Ascending aorta (tissue), 2 donors: ENCODE results near the gene SIK1. TPM values are rescaled to one million over a fixed set of nuclear protein-coding genes. Genes with fewer than 3 reads are reported as not detected.
"Not testable (repeated sequence)": the region's sequence is repeated elsewhere in the genome, so short reads cannot be mapped to it uniquely, and the experiment has no call there.

ENCODE experiments used
- DNase-seq, 2 donors: peaks; one replicate each; pipeline ENCODE4 v3.0.0-alpha.2; 2019; ENCODE audit warnings: low spot score in 2 of 2
- H3K27ac ChIP-seq, 2 donors: fragments of 200-600 bp; sonication (generic); one replicate each; pipeline ENCODE4 v1.5.1; 2016 to 2017; ENCODE audit warnings: mild to moderate bottlenecking in 1 of 2
- H3K27me3 ChIP-seq: fragments of 200-600 bp; sonication (generic); one replicate; pipeline ENCODE4 v1.5.1; 2017
- H3K36me3 ChIP-seq, 2 donors: fragments of 200-600 bp; sonication (generic); one replicate each; pipeline ENCODE4 v1.5.1; 2016
- H3K4me1 ChIP-seq, 2 donors: fragments of 200-600 bp; sonication (generic); one replicate each; pipeline ENCODE4 v1.5.1; 2016 to 2017; ENCODE audit warnings: mild to moderate bottlenecking in 1 of 2
- H3K4me3 ChIP-seq, 2 donors: fragments of 200-600 bp; sonication (generic); one replicate each; pipeline ENCODE4 v1.5.1; 2016 to 2017; ENCODE audit warnings: mild to moderate bottlenecking in 1 of 2
- H3K9me3 ChIP-seq, 2 donors: fragments of 200-600 bp; sonication (generic); one replicate each; pipeline ENCODE4 v1.5.1; 2016
- intact Hi-C: fragments of 100-400 bp; cut with DNase I; formaldehyde crosslinking; loops from one replicate; pipeline ENCODE4 v1.15.1; 2023
- total RNA-seq: library from RNA; depleted of rRNA; stranded (reverse); fragments of >200 nt; gene quantifications from one replicate; pipeline ENCODE4 v1.1.0, GENCODE V29; 2016

Gene SIK1
- total RNA-seq, 1 donor from 2014 or later, result 1.4 TPM

- intact Hi-C loops, DNase-seq: not testable (repeated sequence)
These were observed 24.9 kb upstream of the SIK1 start for GRCh38 chr21:43451850-43452249.

GRCh38 chr21:43450287-43450686 is 23.4 kb upstream of the SIK1 start:
- H3K36me3 ChIP-seq, H3K4me1 ChIP-seq, H3K27ac ChIP-seq, intact Hi-C loops, DNase-seq, H3K4me3 ChIP-seq, H3K27me3 ChIP-seq, H3K9me3 ChIP-seq: not testable (repeated sequence)

More at GRCh38 chr21:43451850-43452249, 24.9 kb upstream of the SIK1 start:
- H3K4me3 ChIP-seq, H3K4me1 ChIP-seq, H3K36me3 ChIP-seq, H3K27ac ChIP-seq, H3K27me3 ChIP-seq, H3K9me3 ChIP-seq: not testable (repeated sequence)

- H3K27me3 ChIP-seq, DNase-seq, intact Hi-C loops, H3K9me3 ChIP-seq, H3K4me3 ChIP-seq, H3K27ac ChIP-seq, H3K4me1 ChIP-seq, H3K36me3 ChIP-seq: not testable (repeated sequence)
These were observed 20.5 kb upstream of the SIK1 start for GRCh38 chr21:43447353-43447977.

DNA sequence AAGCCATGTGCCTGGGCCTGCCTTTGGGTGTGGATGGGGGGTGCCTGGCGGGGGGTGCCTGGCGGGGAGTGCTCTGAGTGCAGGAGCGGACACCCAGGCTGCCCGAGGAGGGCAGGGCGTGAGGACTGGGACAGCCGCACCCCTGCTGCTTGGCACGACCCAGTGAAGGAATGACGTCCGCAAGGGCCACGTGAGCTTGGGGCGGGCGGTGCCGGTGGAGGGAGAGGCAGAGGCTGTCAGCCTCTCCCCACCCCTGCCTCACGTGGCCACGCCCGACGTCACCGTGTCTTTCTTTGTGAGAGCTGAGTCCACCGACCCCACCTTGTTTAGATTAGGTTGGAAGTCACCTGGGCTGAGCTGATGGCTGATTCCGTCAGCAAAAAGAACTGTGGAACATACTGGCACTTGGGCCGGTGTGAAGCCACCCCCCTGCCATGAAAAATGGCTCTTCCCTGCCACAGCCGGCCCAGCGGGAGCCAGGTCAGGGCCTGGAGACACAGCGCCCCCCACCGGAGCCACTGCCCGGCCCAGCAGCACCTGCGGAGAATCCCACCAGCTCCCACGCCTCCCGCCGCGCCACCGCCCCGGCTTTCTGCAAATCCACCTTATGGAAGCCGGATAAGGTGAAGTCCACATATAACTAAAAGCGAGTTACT is 19.5 kb upstream of the SIK1 start:
- DNase-seq, intact Hi-C loops, H3K27me3 ChIP-seq, H3K9me3 ChIP-seq, H3K27ac ChIP-seq, H3K36me3 ChIP-seq, H3K4me1 ChIP-seq, H3K4me3 ChIP-seq: not testable (repeated sequence)

GRCh38 chr21:43444524-43444923 is 17.6 kb upstream of the SIK1 start:
- DNase-seq, H3K36me3 ChIP-seq, H3K4me1 ChIP-seq, intact Hi-C loops, H3K9me3 ChIP-seq, H3K27ac ChIP-seq, H3K27me3 ChIP-seq, H3K4me3 ChIP-seq: not testable (repeated sequence)

DNA sequence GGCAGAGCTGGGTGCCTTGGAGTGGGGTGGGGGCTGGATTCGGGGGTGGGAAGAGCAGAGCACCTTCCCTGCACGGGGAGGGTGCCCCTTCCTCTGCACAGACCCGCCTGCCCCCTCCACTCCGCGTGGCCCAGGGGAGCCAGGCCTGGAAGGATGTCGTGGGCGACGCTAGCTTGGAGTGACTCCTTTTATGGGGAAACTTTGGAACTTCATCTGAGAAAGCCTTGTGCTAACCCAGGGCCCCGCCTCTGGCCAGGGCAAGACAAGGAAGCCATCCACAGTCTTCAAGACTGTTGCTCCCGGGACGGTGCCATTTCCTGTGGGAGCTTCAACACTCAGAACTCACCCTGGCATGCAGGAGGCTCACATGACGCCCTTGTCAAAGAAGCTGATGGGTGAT is 15.6 kb upstream of the SIK1 start:
- intact Hi-C loops, H3K36me3 ChIP-seq, H3K9me3 ChIP-seq, H3K4me3 ChIP-seq, H3K27me3 ChIP-seq, DNase-seq, H3K4me1 ChIP-seq, H3K27ac ChIP-seq: not testable (repeated sequence)

DNA sequence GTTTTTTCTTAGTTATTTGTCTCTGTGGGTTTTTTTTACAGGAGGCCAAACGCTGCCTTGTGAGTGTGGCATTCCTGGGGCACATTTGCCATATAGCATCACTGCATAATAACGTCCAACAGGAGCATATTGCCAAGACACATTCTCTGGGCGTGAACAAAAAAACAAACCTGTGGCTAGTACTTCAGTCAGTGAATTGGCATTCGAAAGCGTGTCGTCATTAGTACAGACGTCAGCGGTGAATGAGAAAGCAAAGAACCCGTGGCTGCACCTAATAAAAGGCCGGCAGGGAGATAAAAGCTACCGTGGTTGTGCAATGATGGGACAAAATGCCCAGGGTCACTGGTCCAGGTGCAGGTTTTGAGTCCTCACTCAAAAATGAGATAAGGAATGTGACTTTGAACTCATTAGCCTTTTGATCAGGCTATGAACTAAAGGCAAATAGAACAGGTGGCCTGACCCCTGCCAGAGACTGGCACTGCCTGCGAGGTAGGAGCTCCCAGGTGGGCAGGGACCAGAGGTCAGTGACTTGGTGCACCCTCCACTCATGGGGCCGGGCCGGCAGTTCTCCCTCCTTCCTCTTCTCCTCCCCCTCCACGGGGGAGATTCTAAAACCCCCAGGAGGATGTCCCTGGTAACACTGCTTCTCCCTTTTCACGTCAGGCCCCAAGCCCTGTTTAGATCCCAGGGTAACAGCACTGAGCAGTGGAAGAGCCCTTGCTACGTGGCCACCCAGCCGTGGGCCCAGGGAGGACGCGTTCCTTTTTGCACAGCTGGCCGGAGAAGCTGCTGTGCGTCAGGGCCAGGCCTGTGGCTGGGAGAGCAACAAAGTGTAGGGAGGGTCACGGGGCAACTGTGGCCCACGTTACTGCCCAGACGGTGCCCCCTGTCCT is 14.2 kb upstream of the SIK1 start:
- H3K9me3 ChIP-seq, H3K36me3 ChIP-seq, H3K4me3 ChIP-seq, intact Hi-C loops, H3K27ac ChIP-seq, H3K4me1 ChIP-seq, DNase-seq, H3K27me3 ChIP-seq: not testable (repeated sequence)

DNA sequence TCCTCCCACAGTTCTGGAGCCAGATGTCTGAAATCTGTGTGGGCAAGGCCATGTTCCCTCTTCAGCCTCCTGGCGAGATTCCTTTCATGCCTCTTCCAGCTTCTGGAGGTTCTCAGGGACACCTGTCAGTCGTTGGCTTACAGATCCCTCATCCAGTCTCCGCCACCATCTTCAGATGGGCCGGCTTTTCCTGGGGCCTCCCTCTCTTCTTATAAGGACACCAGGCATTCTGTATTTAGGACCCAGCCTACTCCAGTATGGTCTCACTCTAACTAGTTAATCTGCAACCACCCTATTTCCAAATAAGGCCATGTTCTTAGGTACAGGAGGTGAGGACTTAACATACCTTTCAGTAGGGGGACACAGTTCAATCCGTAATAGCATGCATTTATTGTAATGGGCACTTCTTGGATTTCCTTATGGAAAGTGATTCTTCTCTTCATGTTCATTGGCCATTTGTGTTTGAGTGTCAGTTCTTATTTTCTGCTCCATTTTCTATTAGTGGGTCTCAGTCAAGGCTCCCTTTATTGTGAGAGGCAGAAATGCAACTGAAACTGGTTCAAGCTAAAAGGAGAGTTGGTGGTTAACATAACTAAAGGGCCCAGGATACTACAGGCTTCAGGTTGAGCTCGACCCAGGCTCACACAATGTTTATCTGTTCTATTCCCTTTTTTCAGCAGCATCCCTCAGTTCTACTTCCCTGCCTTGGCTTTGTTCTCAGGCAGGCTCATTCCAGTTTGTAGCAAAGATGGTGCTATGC is 12.6 kb upstream of the SIK1 start:
- H3K4me3 ChIP-seq, H3K27me3 ChIP-seq, DNase-seq, H3K4me1 ChIP-seq, H3K27ac ChIP-seq, H3K36me3 ChIP-seq, intact Hi-C loops, H3K9me3 ChIP-seq: not testable (repeated sequence)

DNA sequence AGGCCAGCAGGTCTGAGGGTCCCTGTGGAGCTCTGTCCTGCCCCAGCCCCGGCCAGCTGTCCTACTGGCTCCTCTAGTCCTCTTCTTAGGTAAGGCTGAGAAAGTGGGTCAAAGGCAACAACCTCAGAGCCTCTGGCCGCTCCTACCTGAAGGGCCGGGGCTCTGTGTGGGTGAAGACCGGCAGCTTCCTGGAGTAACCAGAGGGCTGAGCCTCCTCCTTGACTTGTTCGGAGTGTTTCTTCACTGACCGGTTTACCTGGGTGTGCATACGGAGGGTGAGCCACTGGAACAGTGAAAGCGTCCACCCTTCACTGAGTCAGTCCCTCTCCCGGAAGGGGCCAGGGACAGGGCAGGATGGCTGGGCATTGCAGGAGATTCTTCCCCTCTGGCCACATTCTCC is 9.3 kb upstream of the SIK1 start:
- H3K9me3 ChIP-seq, DNase-seq, intact Hi-C loops: not testable (repeated sequence)

GRCh38 chr21:43433340-43434136 is 6.6 kb upstream of the SIK1 start:
- intact Hi-C loops, H3K27me3 ChIP-seq, H3K4me3 ChIP-seq, H3K4me1 ChIP-seq, H3K9me3 ChIP-seq, H3K36me3 ChIP-seq, H3K27ac ChIP-seq, DNase-seq: not testable (repeated sequence)

More for the DNA sequence above, 9.3 kb upstream of the SIK1 start:
- not testable (repeated sequence) for H3K36me3 ChIP-seq, H3K4me1 ChIP-seq, H3K4me3 ChIP-seq, H3K27ac ChIP-seq, H3K27me3 ChIP-seq

GRCh38 chr21:43430830-43431416 is 4.0 kb upstream of the SIK1 start:
- H3K27me3 ChIP-seq, DNase-seq, H3K4me3 ChIP-seq, H3K27ac ChIP-seq, H3K9me3 ChIP-seq, H3K4me1 ChIP-seq, intact Hi-C loops, H3K36me3 ChIP-seq: not testable (repeated sequence)

- intact Hi-C loops, H3K9me3 ChIP-seq, H3K4me1 ChIP-seq, H3K4me3 ChIP-seq, H3K36me3 ChIP-seq, DNase-seq, H3K27ac ChIP-seq, H3K27me3 ChIP-seq: not testable (repeated sequence)
These were observed 2.0 kb upstream of the SIK1 start for GRCh38 chr21:43428964-43429363.

DNA sequence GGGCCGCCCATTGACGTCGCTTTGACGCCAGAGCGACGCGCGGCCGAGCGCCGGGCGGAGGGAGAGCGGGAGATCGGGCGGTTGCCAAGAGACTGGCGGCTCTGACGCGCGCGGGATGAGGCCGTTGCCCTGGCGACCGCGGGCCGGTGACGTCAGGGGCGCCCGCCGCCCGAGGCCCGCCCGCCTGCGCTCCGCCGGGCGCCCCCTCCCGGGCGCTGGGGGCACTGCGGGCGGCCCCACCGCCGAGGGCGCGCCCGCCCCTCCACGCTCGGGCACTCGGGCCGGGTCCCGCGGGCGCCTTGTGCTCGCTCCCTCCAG is 270 bp upstream of the SIK1 start:
- H3K9me3 ChIP-seq, H3K27ac ChIP-seq, H3K27me3 ChIP-seq, H3K4me3 ChIP-seq, intact Hi-C loops, H3K4me1 ChIP-seq, H3K36me3 ChIP-seq, DNase-seq: not testable (repeated sequence)
